ENCODE measurements around the gene PTPRG.
A peak's percentile ranks its signal among the peaks of the same experiment; 100 is the strongest.

Gene PTPRG

GRCh38 chr3:62159709-62160092 is 598.3 kb downstream of the PTPRG start:
- no peak for DNase-seq (ENCODE audit: low read depth)

GRCh38 chr3:62161371-62161770 is 600.0 kb downstream of the PTPRG start:
- DNase-seq (ENCODE audit: low read depth): no peak

GRCh38 chr3:62164196-62164595 is 602.8 kb downstream of the PTPRG start:
- DNase-seq (ENCODE audit: low read depth): no peak

- no peak for DNase-seq (ENCODE audit: low read depth)
These were observed 603.4 kb downstream of the PTPRG start for GRCh38 chr3:62164746-62165145.

- no peak for DNase-seq (ENCODE audit: low read depth)
These were observed 606.3 kb downstream of the PTPRG start for GRCh38 chr3:62167566-62168262.

- no peak for DNase-seq (ENCODE audit: low read depth)
These were observed 607.0 kb downstream of the PTPRG start for GRCh38 chr3:62168356-62168755.

GRCh38 chr3:62169906-62170660 is 608.7 kb downstream of the PTPRG start:
- DNase-seq (ENCODE audit: low read depth): no peak

GRCh38 chr3:62171789-62172188 is 610.4 kb downstream of the PTPRG start:
- no peak for DNase-seq (ENCODE audit: low read depth)

- no peak for DNase-seq (ENCODE audit: low read depth)
These were observed 610.8 kb downstream of the PTPRG start for GRCh38 chr3:62172199-62172598.

- DNase-seq (ENCODE audit: low read depth): no peak
These were observed 612.7 kb downstream of the PTPRG start for GRCh38 chr3:62173939-62174515.

GRCh38 chr3:62175161-62175560 is 613.8 kb downstream of the PTPRG start:
- no peak for DNase-seq (ENCODE audit: low read depth)

- no peak for DNase-seq (ENCODE audit: low read depth)
These were observed 616.7 kb downstream of the PTPRG start for GRCh38 chr3:62178032-62178431.

GRCh38 chr3:62178739-62179600 is 617.6 kb downstream of the PTPRG start:
- DNase-seq (ENCODE audit: low read depth): no peak

- DNase-seq (ENCODE audit: low read depth): no peak
These were observed 619.1 kb downstream of the PTPRG start for GRCh38 chr3:62180514-62180913.

GRCh38 chr3:62183087-62183486 is 621.7 kb downstream of the PTPRG start:
- DNase-seq (ENCODE audit: low read depth): no peak

- no peak for DNase-seq (ENCODE audit: low read depth)
These were observed 622.6 kb downstream of the PTPRG start for GRCh38 chr3:62183969-62184368.

- no peak for DNase-seq (ENCODE audit: low read depth)
These were observed 623.2 kb downstream of the PTPRG start for GRCh38 chr3:62184559-62184958.

- DNase-seq (ENCODE audit: low read depth): no peak
These were observed 625.7 kb downstream of the PTPRG start for GRCh38 chr3:62187022-62187431.

GRCh38 chr3:62188681-62189375 is 627.5 kb downstream of the PTPRG start:
- peak; percentile 26 for DNase-seq (ENCODE audit: low read depth)

GRCh38 chr3:62189376-62189698 is 628.0 kb downstream of the PTPRG start:
- no peak for DNase-seq (ENCODE audit: low read depth)

- no peak for DNase-seq (ENCODE audit: low read depth)
These were observed 631.5 kb downstream of the PTPRG start for GRCh38 chr3:62192891-62193290.

Measured in stimulated activated CD8-positive, alpha-beta memory T cell treated with anti-CD3 and anti-CD28 coated beads, Interleukin-15, amount 100 ng/mL, for 24 hours (primary cell).